Neural crest cell (in vitro differentiated cells): ENCODE results near the gene XYLB. TPM values are rescaled to one million over a fixed set of nuclear protein-coding genes. Genes with fewer than 3 reads are reported as not detected.
"Not testable (repeated sequence)": the region's sequence is repeated elsewhere in the genome, so short reads cannot be mapped to it uniquely, and the experiment has no call there.

ENCODE experiments used
- DNase-seq: peaks from one replicate; pipeline ENCODE4 v3.0.0; 2021; ENCODE audit warnings: low read depth, mixed read lengths, low spot score
- H3K27ac Mint-ChIP-seq: one replicate; pipeline ENCODE4 v1.8.0; 2021; ENCODE audit warnings: mild to moderate bottlenecking, mixed read lengths; ENCODE audit not compliant: unreplicated experiment
- H3K27me3 Mint-ChIP-seq: 2 replicates; pipeline ENCODE4 v1.8.0; 2021; ENCODE audit warnings: low read depth, mild to moderate bottlenecking, mixed read lengths
- H3K36me3 Mint-ChIP-seq: 2 replicates; pipeline ENCODE4 v1.8.0; 2021; ENCODE audit warnings: low read depth, mild to moderate bottlenecking, mixed read lengths
- H3K4me1 Mint-ChIP-seq: 2 replicates; pipeline ENCODE4 v1.8.0; 2021; ENCODE audit warnings: mixed read lengths
- H3K4me3 Mint-ChIP-seq: one replicate; pipeline ENCODE4 v1.8.0; 2021; ENCODE audit warnings: mild to moderate bottlenecking, mixed read lengths
- H3K9me3 Mint-ChIP-seq: 2 replicates; pipeline ENCODE4 v1.8.0; 2021; ENCODE audit warnings: mixed read lengths
- total RNA-seq: library from RNA; stranded (reverse); gene quantifications from 2 replicates; pipeline ENCODE4 v1.2.1, GENCODE V29; 2021
- TF ChIP-seq, protein P1 (sequence below): fragments of 200-600 bp; sonication (generic); conservative IDR thresholded peaks from 2 replicates; pipeline ENCODE4 v1.5.0; 2021; ENCODE audit warnings: antibody characterized with exemption, mild to moderate bottlenecking

The XYLB gene
- total RNA-seq, 1 donor from 2014 or later = 12.0 TPM

DNA sequence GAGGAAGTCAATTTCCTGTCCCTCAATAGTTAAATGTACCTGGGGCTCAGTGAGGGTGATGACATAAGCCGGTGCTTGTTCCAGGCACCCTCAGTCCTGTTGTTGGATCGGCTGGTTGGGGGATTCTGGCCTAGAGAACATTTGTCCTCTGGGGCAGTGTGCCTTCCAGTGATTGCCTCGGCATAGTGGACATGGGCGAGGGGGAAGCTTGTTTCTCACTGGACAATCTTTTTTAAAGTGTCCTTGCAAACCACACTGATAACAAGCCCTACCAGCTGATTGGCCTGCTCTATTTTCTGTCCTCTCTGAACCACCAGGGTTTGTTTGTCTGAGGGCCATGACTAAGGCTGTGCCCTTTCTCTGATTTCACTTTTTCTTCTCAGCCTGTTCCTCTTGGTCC is 96.6 kb downstream of the XYLB start:
- H3K4me1 Mint-ChIP-seq, DNase-seq, H3K9me3 Mint-ChIP-seq, H3K27ac Mint-ChIP-seq, H3K27me3 Mint-ChIP-seq, H3K36me3 Mint-ChIP-seq, H3K4me3 Mint-ChIP-seq: not testable (repeated sequence)

DNA sequence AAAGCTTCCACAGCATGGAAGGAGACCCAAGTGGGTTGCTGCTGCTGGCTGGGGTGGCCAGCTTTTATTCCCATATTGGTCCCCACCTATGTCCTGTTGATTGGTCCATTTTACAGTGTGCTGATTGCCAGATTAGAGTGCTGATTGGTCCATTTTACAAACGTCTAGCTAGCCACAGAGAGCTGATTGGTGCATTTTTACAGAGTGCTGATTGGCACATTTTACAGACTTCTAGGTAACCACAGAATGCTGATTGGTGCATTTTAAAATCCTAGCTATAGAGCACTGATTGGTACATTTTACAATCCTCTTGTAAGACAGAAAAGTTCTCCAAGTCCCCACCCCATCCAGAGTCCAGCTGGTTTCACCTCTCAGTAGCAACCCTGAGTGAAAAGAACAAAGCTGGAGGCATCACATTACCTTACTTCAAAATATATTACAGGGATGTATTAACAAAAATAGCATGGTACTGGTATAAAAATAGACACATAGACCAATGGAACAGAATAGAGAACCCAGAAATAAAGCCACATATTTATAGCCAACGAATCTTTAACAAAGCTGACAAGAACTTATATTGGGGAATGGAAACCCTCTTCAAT is 99.6 kb downstream of the XYLB start:
- Mint-ChIP-seq H3K4me3 (no peak overlapping the region), H3K27ac (no peak overlapping the region), H3K4me1 (no peaks in the 10 kb centered on the region), H3K27me3 (peaks cover 5% of the 10 kb centered on the region), H3K36me3 (peaks cover 9% of the 10 kb centered on the region), H3K9me3 (peaks cover 9% of the 10 kb centered on the region)
- DNase-seq = no peak
- TF ChIP-seq, protein P1, sequence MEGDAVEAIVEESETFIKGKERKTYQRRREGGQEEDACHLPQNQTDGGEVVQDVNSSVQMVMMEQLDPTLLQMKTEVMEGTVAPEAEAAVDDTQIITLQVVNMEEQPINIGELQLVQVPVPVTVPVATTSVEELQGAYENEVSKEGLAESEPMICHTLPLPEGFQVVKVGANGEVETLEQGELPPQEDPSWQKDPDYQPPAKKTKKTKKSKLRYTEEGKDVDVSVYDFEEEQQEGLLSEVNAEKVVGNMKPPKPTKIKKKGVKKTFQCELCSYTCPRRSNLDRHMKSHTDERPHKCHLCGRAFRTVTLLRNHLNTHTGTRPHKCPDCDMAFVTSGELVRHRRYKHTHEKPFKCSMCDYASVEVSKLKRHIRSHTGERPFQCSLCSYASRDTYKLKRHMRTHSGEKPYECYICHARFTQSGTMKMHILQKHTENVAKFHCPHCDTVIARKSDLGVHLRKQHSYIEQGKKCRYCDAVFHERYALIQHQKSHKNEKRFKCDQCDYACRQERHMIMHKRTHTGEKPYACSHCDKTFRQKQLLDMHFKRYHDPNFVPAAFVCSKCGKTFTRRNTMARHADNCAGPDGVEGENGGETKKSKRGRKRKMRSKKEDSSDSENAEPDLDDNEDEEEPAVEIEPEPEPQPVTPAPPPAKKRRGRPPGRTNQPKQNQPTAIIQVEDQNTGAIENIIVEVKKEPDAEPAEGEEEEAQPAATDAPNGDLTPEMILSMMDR = no peak

DNA sequence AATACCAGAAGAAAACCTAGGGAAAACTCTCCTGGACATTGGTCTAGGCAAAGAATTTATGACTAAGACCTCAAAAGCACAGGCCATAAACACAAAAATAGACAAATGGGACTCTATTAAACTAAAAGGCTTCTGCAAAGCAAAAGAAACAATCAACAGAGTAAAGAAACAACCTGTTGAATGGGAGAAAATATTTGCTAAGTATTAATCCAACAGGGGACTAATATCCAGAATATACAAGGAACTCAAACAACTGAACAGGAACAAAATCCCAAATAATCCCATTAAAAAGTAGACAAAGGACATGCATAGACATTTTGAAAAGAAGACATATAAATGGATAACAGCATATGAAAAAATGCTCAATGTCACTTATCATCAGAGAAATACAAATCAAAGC is 100.2 kb downstream of the XYLB start:
- no peaks in the 10 kb centered on the region for H3K4me1 Mint-ChIP-seq
- H3K4me3 Mint-ChIP-seq = no peak overlapping the region
- TF ChIP-seq, protein P1 = no peak
- H3K27ac Mint-ChIP-seq = no peak overlapping the region
- H3K27me3 Mint-ChIP-seq = peaks cover 5% of the 10 kb centered on the region
- H3K9me3 Mint-ChIP-seq = peaks cover 9% of the 10 kb centered on the region
- peaks cover 9% of the 10 kb centered on the region for H3K36me3 Mint-ChIP-seq
- DNase-seq = no peak

DNA sequence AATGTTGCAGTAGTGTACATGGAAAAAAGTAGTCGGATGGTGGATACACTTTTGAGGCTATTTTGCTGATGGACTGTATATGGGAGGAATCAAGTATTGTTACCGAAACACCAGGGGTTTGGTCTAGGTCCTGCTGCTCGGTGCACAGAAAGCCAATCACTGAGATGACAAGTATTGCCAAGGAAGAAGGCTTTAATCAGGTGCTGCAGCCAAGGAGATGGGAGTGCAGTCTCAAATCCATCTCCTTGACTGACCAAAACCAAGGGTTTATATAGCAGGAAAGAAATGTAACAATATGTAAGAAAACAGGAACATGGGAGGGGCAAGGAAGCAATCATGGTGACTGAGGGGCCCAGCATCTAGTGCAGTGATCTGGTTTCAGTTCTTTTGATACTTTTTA is 104.3 kb downstream of the XYLB start:
- Mint-ChIP-seq H3K4me3 (peak overlapping the region; percentile 72), H3K36me3 (peaks cover 7% of the 10 kb centered on the region), H3K4me1 (peaks cover 13% of the 10 kb centered on the region), H3K27ac (no peak overlapping the region), H3K27me3 (peaks cover 7% of the 10 kb centered on the region), H3K9me3 (peaks cover 4% of the 10 kb centered on the region)
- DNase-seq = no peak
- TF ChIP-seq, protein P1 = no peak

DNA sequence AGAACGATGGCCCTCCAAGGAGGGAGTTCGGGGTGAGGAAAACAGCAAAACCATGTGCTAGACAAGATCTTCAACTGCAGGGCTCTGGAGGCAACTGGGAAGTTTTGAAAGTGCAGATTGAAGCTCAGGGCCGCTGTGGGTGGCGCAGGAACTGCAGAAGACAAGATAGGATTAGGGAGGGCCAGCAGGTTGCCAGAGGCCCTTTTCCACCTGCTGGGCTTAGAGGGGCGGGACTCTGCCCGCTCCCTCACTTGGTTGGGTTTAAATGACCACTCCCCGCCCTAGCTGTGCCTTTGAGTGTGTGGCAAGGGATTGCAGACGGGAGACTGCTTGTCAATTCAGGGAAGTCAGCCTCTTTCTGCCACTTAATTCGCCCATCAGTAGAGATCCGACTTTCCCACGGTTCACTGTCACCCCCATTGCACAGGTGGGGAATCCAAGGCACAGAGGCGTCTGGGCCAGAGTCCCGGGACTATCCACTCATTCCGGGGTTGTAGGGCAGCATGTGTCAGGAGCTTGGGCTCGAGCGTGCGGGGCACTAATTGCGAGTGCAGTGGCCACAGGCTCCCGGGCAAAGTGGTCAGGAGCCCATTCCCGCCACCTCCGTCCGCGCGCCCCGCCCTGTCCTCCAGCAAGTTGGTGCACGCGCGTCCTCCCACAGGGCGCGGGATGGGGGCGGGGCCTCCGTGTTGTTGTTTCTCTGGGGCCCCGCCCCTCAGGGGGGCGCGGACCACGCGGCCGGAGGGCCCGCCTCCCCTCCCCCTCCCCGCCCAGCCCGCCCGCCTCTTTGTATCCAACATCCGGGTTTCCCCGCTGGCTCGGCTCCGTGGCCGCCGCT is 106.7 kb downstream of the XYLB start, which contains the start of gene ACVR2B:
ACVR2B (plus strand) TSS at position 816 of the 838 bp plus-strand sequence. CDS start 433 bp downstream, outside the sequence.
- peaks cover 4% of the 10 kb centered on the region for H3K9me3 Mint-ChIP-seq
- TF ChIP-seq, protein P1 = no peak
- H3K4me3 Mint-ChIP-seq = peak within 1 kb of the TSS; percentile 99
- H3K27me3 Mint-ChIP-seq = peaks cover 7% of the 10 kb centered on the region
- peak within 1 kb of the TSS; percentile 100 for H3K27ac Mint-ChIP-seq
- H3K4me1 Mint-ChIP-seq = peaks cover 35% of the 10 kb centered on the region
- H3K36me3 Mint-ChIP-seq = peaks cover 7% of the 10 kb centered on the region
- DNase-seq = peak; percentile 75

DNA sequence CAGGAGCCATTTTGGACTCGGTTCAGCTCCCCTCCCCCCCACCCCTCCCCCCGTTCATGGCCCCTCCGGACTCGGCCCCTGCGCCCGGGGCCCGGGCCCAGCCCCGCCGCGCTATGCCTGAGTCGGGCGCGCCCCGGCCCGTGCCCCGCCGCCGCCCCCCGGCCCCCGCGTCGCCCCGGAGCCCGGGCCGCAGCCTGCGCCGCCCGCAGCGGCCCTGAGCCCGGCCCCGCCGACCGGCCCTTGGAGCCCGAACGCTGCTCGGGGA is 107.3 kb downstream of the XYLB start:
- no peak for DNase-seq
- H3K9me3 Mint-ChIP-seq = peaks cover 4% of the 10 kb centered on the region
- TF ChIP-seq, protein P1 = no peak
- no peak overlapping the region for H3K4me3 Mint-ChIP-seq
- peaks cover 7% of the 10 kb centered on the region for H3K27me3 Mint-ChIP-seq
- H3K27ac Mint-ChIP-seq = peak overlapping the region; percentile 84
- H3K4me1 Mint-ChIP-seq = peaks cover 41% of the 10 kb centered on the region
- peaks cover 7% of the 10 kb centered on the region for H3K36me3 Mint-ChIP-seq
